ENCODE data around the gene PRG2. TPM values are rescaled to one million over a fixed set of nuclear protein-coding genes. Genes with fewer than 3 reads are reported as not detected.

PRG2 gene
- total RNA-seq, 4 donors from 2014 or later: 0.36 to 1.8 TPM; not detected in 2

- TF ChIP-seq EP300 (IDR thresholded peaks at IDR 0.05) (no peak), POLR2AphosphoS5 (IDR thresholded peaks at IDR 0.05) (no peak), POLR2A (IDR thresholded peaks at IDR 0.05) (no peak), CTCF (IDR thresholded peaks at IDR 0.05) (no peak)
Measured at GRCh38 chr11:57409321-57410100, 19.1 kb upstream of the PRG2 start.

GRCh38 chr11:57408771-57409170 lies 18.3 kb upstream of the PRG2 start:
- no peak for TF ChIP-seq CTCF (IDR thresholded peaks at IDR 0.05)
- TF ChIP-seq EP300 (IDR thresholded peaks at IDR 0.05): no peak
- TF ChIP-seq POLR2AphosphoS5 (IDR thresholded peaks at IDR 0.05): no peak
- TF ChIP-seq POLR2A (IDR thresholded peaks at IDR 0.05): no peak
- 75% methylated on average over 2 of the region's 2 CpGs for WGBS
- Histone ChIP-seq H3K27me3 (no peaks in the 10 kb centered on the region), H3K9me3 (no peaks in the 10 kb centered on the region), H3K36me3 (peaks cover 65% of the 10 kb centered on the region), H3K27ac (no peak overlapping the region), H3K4me3 (no peak overlapping the region), H3K4me1 (peaks cover 12% of the 10 kb centered on the region)
- no peak for DNase-seq (ENCODE audit: low spot score in 2 of 2)

More at GRCh38 chr11:57409321-57410100, 19.1 kb upstream of the PRG2 start:
- H3K4me3 ChIP-seq: no peak overlapping the region
- H3K27ac ChIP-seq: no peak overlapping the region
- WGBS: 97% methylated on average over 18 of the region's 18 CpGs
- H3K27me3 ChIP-seq: no peaks in the 10 kb centered on the region
- H3K9me3 ChIP-seq: no peaks in the 10 kb centered on the region
- DNase-seq (ENCODE audit: low spot score in 2 of 2): no peak
- peaks cover 12% of the 10 kb centered on the region for H3K4me1 ChIP-seq
- peaks cover 72% of the 10 kb centered on the region for H3K36me3 ChIP-seq

- no peak overlapping the region for H3K27ac ChIP-seq
- peaks cover 57% of the 10 kb centered on the region for H3K36me3 ChIP-seq
- H3K4me3 ChIP-seq: no peak overlapping the region
- peaks cover 12% of the 10 kb centered on the region for H3K4me1 ChIP-seq
- 82% methylated on average over 8 of the region's 8 CpGs for WGBS
- no peaks in the 10 kb centered on the region for H3K27me3 ChIP-seq
- TF ChIP-seq POLR2A (IDR thresholded peaks at IDR 0.05) (no peak), POLR2AphosphoS5 (IDR thresholded peaks at IDR 0.05) (no peak), EP300 (IDR thresholded peaks at IDR 0.05) (no peak), CTCF (IDR thresholded peaks at IDR 0.05) (no peak)
- no peak for DNase-seq (ENCODE audit: low spot score in 2 of 2)
- no peaks in the 10 kb centered on the region for H3K9me3 ChIP-seq
Measured at GRCh38 chr11:57407941-57408475, 17.6 kb upstream of the PRG2 start.

GRCh38 chr11:57407010-57407920 lies 16.8 kb upstream of the PRG2 start:
- H3K27me3 ChIP-seq: no peaks in the 10 kb centered on the region
- peaks cover 53% of the 10 kb centered on the region for H3K36me3 ChIP-seq
- H3K9me3 ChIP-seq: no peaks in the 10 kb centered on the region
- no peak overlapping the region for H3K4me3 ChIP-seq
- peaks cover 12% of the 10 kb centered on the region for H3K4me1 ChIP-seq
- H3K27ac ChIP-seq: peak overlapping the region; percentile 1
- WGBS: 73% methylated on average over 9 of the region's 9 CpGs
- no peak for DNase-seq (ENCODE audit: low spot score in 2 of 2)
- TF ChIP-seq EP300 (IDR thresholded peaks at IDR 0.05): no peak
- TF ChIP-seq CTCF (IDR thresholded peaks at IDR 0.05): no peak
